ENCODE measurements around the gene CIRBP. TPM values are rescaled to one million over a fixed set of nuclear protein-coding genes. Genes with fewer than 3 reads are reported as not detected.

Gene CIRBP
- total and polyA plus RNA-seq, 2 of the 13 experiments (the other 11 are each of a cell fraction or from before 2014, with no cell fraction given): 133 to 140 TPM

DNA sequence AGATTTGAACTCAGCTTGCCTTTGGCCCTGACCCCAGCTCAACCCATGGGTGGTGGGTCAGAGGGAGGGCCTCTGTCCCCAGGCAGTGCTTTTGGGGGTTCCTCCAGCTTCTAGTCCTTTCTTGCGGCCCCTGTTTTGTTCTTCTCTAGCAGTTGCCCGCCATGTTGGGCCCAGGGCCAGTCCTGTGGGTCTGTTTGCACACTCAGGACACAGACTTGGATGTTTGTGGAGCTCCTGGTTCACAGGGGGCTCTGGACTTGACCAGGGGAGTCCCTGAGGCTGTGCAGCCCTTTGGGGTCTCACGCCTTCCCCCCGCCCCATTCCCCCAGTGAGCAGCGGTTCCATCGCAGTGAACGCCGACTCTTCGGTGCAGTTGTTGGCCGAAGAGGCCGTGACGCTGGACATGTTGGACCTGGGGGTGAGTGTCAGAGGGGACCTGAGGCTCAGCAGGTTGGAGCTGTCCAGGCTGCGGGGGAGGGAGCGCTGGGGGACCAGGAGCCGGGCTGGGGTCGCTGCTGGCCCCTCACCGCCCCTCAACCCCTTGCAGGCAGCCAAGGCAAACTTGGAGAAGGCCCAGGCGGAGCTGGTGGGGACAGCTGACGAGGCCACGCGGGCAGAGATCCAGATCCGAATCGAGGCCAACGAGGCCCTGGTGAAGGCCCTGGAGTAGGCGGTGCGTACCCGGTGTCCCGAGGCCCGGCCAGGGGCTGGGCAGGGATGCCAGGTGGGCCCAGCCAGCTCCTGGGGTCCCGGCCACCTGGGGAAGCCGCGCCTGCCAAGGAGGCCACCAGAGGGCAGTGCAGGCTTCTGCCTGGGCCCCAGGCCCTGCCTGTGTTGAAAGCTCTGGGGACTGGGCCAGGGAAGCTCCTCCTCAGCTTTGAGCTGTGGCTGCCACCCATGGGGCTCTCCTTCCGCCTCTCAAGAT is 25.1 kb upstream of the CIRBP start (continued):
- TF ChIP-seq, protein P1, sequence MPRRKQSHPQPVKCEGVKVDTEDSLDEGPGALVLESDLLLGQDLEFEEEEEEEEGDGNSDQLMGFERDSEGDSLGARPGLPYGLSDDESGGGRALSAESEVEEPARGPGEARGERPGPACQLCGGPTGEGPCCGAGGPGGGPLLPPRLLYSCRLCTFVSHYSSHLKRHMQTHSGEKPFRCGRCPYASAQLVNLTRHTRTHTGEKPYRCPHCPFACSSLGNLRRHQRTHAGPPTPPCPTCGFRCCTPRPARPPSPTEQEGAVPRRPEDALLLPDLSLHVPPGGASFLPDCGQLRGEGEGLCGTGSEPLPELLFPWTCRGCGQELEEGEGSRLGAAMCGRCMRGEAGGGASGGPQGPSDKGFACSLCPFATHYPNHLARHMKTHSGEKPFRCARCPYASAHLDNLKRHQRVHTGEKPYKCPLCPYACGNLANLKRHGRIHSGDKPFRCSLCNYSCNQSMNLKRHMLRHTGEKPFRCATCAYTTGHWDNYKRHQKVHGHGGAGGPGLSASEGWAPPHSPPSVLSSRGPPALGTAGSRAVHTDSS (CRISPR knock-in tag; conservative IDR thresholded peaks at IDR 0.05): no peak
- no peak for TF ChIP-seq SMARCE1 (IDR thresholded peaks at IDR 0.05; ENCODE audit: borderline replicate concordance)
- peak; percentile 60; the same call in 1 of the 2 replicates for TF ChIP-seq SMC3 (IDR thresholded peaks at IDR 0.05; ENCODE audit: low read length)
- no peak for TF ChIP-seq PRMT3 (CRISPR knock-in tag; IDR thresholded peaks at IDR 0.05; ENCODE audit: borderline replicate concordance, low read depth)
- TF ChIP-seq, protein P2, sequence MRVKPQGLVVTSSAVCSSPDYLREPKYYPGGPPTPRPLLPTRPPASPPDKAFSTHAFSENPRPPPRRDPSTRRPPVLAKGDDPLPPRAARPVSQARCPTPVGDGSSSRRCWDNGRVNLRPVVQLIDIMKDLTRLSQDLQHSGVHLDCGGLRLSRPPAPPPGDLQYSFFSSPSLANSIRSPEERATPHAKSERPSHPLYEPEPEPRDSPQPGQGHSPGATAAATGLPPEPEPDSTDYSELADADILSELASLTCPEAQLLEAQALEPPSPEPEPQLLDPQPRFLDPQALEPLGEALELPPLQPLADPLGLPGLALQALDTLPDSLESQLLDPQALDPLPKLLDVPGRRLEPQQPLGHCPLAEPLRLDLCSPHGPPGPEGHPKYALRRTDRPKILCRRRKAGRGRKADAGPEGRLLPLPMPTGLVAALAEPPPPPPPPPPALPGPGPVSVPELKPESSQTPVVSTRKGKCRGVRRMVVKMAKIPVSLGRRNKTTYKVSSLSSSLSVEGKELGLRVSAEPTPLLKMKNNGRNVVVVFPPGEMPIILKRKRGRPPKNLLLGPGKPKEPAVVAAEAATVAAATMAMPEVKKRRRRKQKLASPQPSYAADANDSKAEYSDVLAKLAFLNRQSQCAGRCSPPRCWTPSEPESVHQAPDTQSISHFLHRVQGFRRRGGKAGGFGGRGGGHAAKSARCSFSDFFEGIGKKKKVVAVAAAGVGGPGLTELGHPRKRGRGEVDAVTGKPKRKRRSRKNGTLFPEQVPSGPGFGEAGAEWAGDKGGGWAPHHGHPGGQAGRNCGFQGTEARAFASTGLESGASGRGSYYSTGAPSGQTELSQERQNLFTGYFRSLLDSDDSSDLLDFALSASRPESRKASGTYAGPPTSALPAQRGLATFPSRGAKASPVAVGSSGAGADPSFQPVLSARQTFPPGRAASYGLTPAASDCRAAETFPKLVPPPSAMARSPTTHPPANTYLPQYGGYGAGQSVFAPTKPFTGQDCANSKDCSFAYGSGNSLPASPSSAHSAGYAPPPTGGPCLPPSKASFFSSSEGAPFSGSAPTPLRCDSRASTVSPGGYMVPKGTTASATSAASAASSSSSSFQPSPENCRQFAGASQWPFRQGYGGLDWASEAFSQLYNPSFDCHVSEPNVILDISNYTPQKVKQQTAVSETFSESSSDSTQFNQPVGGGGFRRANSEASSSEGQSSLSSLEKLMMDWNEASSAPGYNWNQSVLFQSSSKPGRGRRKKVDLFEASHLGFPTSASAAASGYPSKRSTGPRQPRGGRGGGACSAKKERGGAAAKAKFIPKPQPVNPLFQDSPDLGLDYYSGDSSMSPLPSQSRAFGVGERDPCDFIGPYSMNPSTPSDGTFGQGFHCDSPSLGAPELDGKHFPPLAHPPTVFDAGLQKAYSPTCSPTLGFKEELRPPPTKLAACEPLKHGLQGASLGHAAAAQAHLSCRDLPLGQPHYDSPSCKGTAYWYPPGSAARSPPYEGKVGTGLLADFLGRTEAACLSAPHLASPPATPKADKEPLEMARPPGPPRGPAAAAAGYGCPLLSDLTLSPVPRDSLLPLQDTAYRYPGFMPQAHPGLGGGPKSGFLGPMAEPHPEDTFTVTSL (CRISPR knock-in tag; IDR thresholded peaks at IDR 0.05; ENCODE audit: borderline replicate concordance): no peak
- 0 out of 2 replicates have a peak, but pooled peaks have one; percentile 64 for TF ChIP-seq SATB2 (CRISPR knock-in tag; IDR thresholded peaks at IDR 0.05)
- TF ChIP-seq, protein P3, sequence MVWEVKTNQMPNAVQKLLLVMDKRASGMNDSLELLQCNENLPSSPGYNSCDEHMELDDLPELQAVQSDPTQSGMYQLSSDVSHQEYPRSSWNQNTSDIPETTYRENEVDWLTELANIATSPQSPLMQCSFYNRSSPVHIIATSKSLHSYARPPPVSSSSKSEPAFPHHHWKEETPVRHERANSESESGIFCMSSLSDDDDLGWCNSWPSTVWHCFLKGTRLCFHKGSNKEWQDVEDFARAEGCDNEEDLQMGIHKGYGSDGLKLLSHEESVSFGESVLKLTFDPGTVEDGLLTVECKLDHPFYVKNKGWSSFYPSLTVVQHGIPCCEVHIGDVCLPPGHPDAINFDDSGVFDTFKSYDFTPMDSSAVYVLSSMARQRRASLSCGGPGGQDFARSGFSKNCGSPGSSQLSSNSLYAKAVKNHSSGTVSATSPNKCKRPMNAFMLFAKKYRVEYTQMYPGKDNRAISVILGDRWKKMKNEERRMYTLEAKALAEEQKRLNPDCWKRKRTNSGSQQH (CRISPR knock-in tag; IDR thresholded peaks at IDR 0.05; ENCODE audit: low read depth): peak; percentile 44; the same call in 1 of the 2 replicates
- TF ChIP-seq PAF1 (CRISPR knock-in tag; IDR thresholded peaks at IDR 0.05): no peak
- peak; percentile 78 for TF ChIP-seq AGO2 (optimal IDR thresholded peaks at IDR 0.05; ENCODE audit: low read depth, low read length)
- TF ChIP-seq, protein P4, sequence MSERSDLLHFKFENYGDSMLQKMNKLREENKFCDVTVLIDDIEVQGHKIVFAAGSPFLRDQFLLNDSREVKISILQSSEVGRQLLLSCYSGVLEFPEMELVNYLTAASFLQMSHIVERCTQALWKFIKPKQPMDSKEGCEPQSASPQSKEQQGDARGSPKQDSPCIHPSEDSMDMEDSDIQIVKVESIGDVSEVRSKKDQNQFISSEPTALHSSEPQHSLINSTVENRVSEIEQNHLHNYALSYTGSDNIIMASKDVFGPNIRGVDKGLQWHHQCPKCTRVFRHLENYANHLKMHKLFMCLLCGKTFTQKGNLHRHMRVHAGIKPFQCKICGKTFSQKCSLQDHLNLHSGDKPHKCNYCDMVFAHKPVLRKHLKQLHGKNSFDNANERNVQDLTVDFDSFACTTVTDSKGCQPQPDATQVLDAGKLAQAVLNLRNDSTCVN (CRISPR knock-in tag; IDR thresholded peaks at IDR 0.05; ENCODE audit: borderline replicate concordance): no peak
- TF ChIP-seq PHF5A (CRISPR knock-in tag; IDR thresholded peaks at IDR 0.05; ENCODE audit: low read depth, unreplicated experiment): no peak
- TF ChIP-seq PAX8 (CRISPR knock-in tag; IDR thresholded peaks at IDR 0.05; ENCODE audit: borderline replicate concordance): peak; percentile 91; the same call in 1 of the 2 replicates
- no peak for TF ChIP-seq FOXP1 (IDR thresholded peaks at IDR 0.05)
- TF ChIP-seq FOXP1 (CRISPR knock-in tag; IDR thresholded peaks at IDR 0.05): no peak
- TF ChIP-seq ZBTB1 (CRISPR knock-in tag; IDR thresholded peaks at IDR 0.05; ENCODE audit: borderline replicate concordance): no peak
- TF ChIP-seq ZNF720 (CRISPR knock-in tag; IDR thresholded peaks at IDR 0.05): no peak
- TF ChIP-seq BRD4 (CRISPR knock-in tag; IDR thresholded peaks at IDR 0.05): no peak
- TF ChIP-seq ZNF292 (CRISPR knock-in tag; IDR thresholded peaks at IDR 0.05; ENCODE audit: borderline replicate concordance, low read depth): no peak
- no peak for TF ChIP-seq ATF7 (IDR thresholded peaks at IDR 0.05)
- TF ChIP-seq ATF7 (CRISPR knock-in tag; IDR thresholded peaks at IDR 0.05): no peak

All from HepG2 (cell line).